T-cell (primary cell): Measurements from ENCODE around the gene CRTC1. TPM values are rescaled to one million over a fixed set of nuclear protein-coding genes. Genes with fewer than 3 reads are reported as not detected.

Source experiments
- total RNA-seq, 35 experiments: library from RNA in 6 of 35; stranded (reverse) in 6 of 35; fragments of 120-200 nt in 1 of 35; gene quantifications; one replicate each; pipeline versions ENCODE4 v1.2.1 to v1.2.4 and lab custom pipeline; 2013 to 2026

The CRTC1 gene
- total RNA-seq, 5 donors from 2014 or later (not counting 1 experiment from before 2014, with no cell fraction given), result 19.6 to 26.9 (median 25.0) TPM

Other genes starting within 250 kb of the CRTC1 start
- gene ISYNA1, start 245.5 kb upstream of the CRTC1 start, total RNA-seq, result 10 to 100 TPM; 38.3 to 59.8 (median 55.0) TPM
- gene ELL, start 161.6 kb upstream of the CRTC1 start, total RNA-seq, result 10 to 100 TPM; 27.2 to 46.4 (median 33.4) TPM
- 100 to 1,000 TPM; 158 to 282 (median 244) TPM for gene FKBP8, start 140.1 kb upstream of the CRTC1 start, total RNA-seq
- gene KXD1, start 125.8 kb upstream of the CRTC1 start, total RNA-seq, result 100 to 1,000 TPM in 1 of 5 donors, 10 to 100 TPM in 4; 73.1 to 112 (median 95.8) TPM
- 1,000 to 10,000 TPM; 1,917 to 2,053 (median 1,972) TPM for gene UBA52, start 111.8 kb upstream of the CRTC1 start, total RNA-seq
- gene REX1BD, start 94.9 kb upstream of the CRTC1 start, total RNA-seq, result 100 to 1,000 TPM in 4 of 5 donors, 10 to 100 TPM in 1; 91.8 to 166 (median 150) TPM
- under 1 TPM in 2 of 5 donors, not detected in 3; 0.56 to 0.73 TPM for gene CRLF1, start 76.9 kb upstream of the CRTC1 start, total RNA-seq
- gene TMEM59L, start 70.8 kb upstream of the CRTC1 start, total RNA-seq, result under 1 TPM in 2 of 5 donors, not detected in 3; 0.38 to 0.40 TPM
- gene KLHL26, start 46.7 kb upstream of the CRTC1 start, total RNA-seq, result 10 to 100 TPM in 4 of 5 donors, 1 to 10 TPM in 1; 8.8 to 16.4 (median 14.1) TPM
- not detected for gene COMP, start 107.6 kb downstream of the CRTC1 start, total RNA-seq
- gene UPF1, start 148.3 kb downstream of the CRTC1 start, total RNA-seq, result 100 to 1,000 TPM; 114 to 143 (median 127) TPM
- under 1 TPM in 2 of 5 donors, not detected in 3; 0.20 TPM for gene CERS1, start 212.5 kb downstream of the CRTC1 start, total RNA-seq
- gene COPE, start 235.7 kb downstream of the CRTC1 start, total RNA-seq, result 100 to 1,000 TPM; 148 to 222 (median 189) TPM
- 10 to 100 TPM; 42.4 to 55.3 (median 48.1) TPM for gene DDX49, start 236.0 kb downstream of the CRTC1 start, total RNA-seq